Motor neuron (in vitro differentiated cells): ENCODE measurements around the gene MMP21. TPM values are rescaled to one million over a fixed set of nuclear protein-coding genes. Genes with fewer than 3 reads are reported as not detected.

ENCODE experiments used
- ATAC-seq, 8 experiments: fragments of 200-7000 bp; cut with Tn5 transposase; replicated peaks in 6 of 8; 2 replicates each; pipeline ENCODE4 v1.8.0; 2021; ENCODE audit warnings: mild to moderate bottlenecking in 8 of 8, moderate library complexity in 8 of 8
- H3K27ac ChIP-seq, 2 donors: fragments of 250-450 bp; sonication (Bioruptor Pico); 2 replicates each; pipeline ENCODE4 v1.9.0; 2021; ENCODE audit warnings: antibody characterized with exemption in 2 of 2, mild to moderate bottlenecking in 2 of 2, moderate library complexity in 1 of 2
- H3K4me1 ChIP-seq, 2 donors: fragments of 250-450 bp; sonication (Bioruptor Pico); replicated peaks in 1 of 2; 2 replicates each; pipeline ENCODE4 v1.6.1; 2021; ENCODE audit warnings: antibody characterized with exemption in 2 of 2, mild to moderate bottlenecking in 2 of 2, moderate library complexity in 1 of 2
- H3K4me3 ChIP-seq, 5 donors: fragments of 250-450 bp; sonication (Bioruptor Pico); 2 replicates each; pipeline ENCODE4 v1.9.0; 2021; ENCODE audit warnings: antibody characterized with exemption in 5 of 5, mild to moderate bottlenecking in 5 of 5, moderate library complexity in 4 of 5
- WGBS, 10 experiments: fragments of 450-650 bp; shearing (Covaris generic); methylation state at CpG; one replicate each; pipeline ENCODE4 v1.0.0; 2022; 5-methylcytosine and 5-hydroxymethylcytosine counted together
- in situ Hi-C, 9 experiments: fragments of 400-800 bp; cut with MboI; loops; one replicate each; pipeline ENCODE4 v1.15.0; 2021; ENCODE audit warnings: low sequenced_read_pairs in 9 of 9, low pct_unique_long_range_greater_than_20kb in 2 of 9; ENCODE audit not compliant: unreplicated experiment in 9 of 9
- total RNA-seq, 8 experiments: library from RNA; unstranded; fragments of 300-600 nt; gene quantifications; 2 replicates each; pipeline versions ENCODE4 v1.2.3 to v1.2.4, GENCODE V29; 2022

Gene MMP21
- total RNA-seq, 8 experiments from 2014 or later, result 0.09 to 0.49 (median 0.15) TPM; not detected in 4

GRCh38 chr10:125802739-125803138, 27.1 kb upstream of the MMP21 start:
- in situ Hi-C loops, result no loop called here
- Histone ChIP-seq H3K4me1 (no peaks in the 10 kb centered on the region), H3K27ac (no peak overlapping the region), H3K4me3 (no peak overlapping the region)
- WGBS, 10 experiments, result 90 to 100% (median 100%) methylated on average over 1 to 3 of the region's 7 CpGs; no CpG with 5 or more reads in 4 of the 10 experiments
- ATAC-seq, result no peak

GRCh38 chr10:125802131-125802530, 26.5 kb upstream of the MMP21 start:
- no peak overlapping the region for H3K27ac ChIP-seq
- no peak overlapping the region for H3K4me3 ChIP-seq
- in situ Hi-C loops, result no loop called here
- no peaks in the 10 kb centered on the region for H3K4me1 ChIP-seq
- WGBS, 10 experiments, result 50 to 96% (median 80%) methylated on average over 1 to 4 of the region's 5 CpGs; no CpG with 5 or more reads in 5 of the 10 experiments
- peak in 1 of 8 experiments; percentile 15 for ATAC-seq

GRCh38 chr10:125801574-125801973, 26.0 kb upstream of the MMP21 start:
- 80 to 100% (median 100%) methylated on average over 1 of the region's 1 CpG; no CpG with 5 or more reads in 5 of the 10 experiments for WGBS, 10 experiments
- ATAC-seq, result peak in 2 of 8 experiments; percentile 62 to 90

GRCh38 chr10:125799451-125800182, 24.0 kb upstream of the MMP21 start:
- no peak for ATAC-seq
- Histone ChIP-seq H3K27ac (no peak overlapping the region), H3K4me3 (no peak overlapping the region), H3K4me1 (no peaks in the 10 kb centered on the region)
- 88 to 100% (median 95%) methylated on average over 2 to 4 of the region's 8 CpGs; no CpG with 5 or more reads in 4 of the 10 experiments for WGBS, 10 experiments
- in situ Hi-C loops, result no loop called here

More at GRCh38 chr10:125801574-125801973, 26.0 kb upstream of the MMP21 start:
- in situ Hi-C loops, result no loop called here
- H3K4me1 ChIP-seq, result no peaks in the 10 kb centered on the region
- no peak overlapping the region for H3K27ac ChIP-seq
- no peak overlapping the region for H3K4me3 ChIP-seq

GRCh38 chr10:125797994-125798662, 22.5 kb upstream of the MMP21 start:
- ATAC-seq, result no peak
- 0 to 100% (median 54%) methylated on average over 1 to 3 of the region's 5 CpGs; no CpG with 5 or more reads in 4 of the 10 experiments for WGBS, 10 experiments
- Histone ChIP-seq H3K4me3 (no peak overlapping the region), H3K4me1 (no peaks in the 10 kb centered on the region), H3K27ac (no peak overlapping the region)
- in situ Hi-C loops, result no loop called here

GRCh38 chr10:125797424-125797823, 21.8 kb upstream of the MMP21 start:
- in situ Hi-C loops, result no loop called here
- WGBS, 10 experiments, result 78 to 100% (median 100%) methylated on average over 1 to 5 of the region's 8 CpGs; no CpG with 5 or more reads in 3 of the 10 experiments
- no peak overlapping the region for H3K27ac ChIP-seq

GRCh38 chr10:125795637-125796190, 20.1 kb upstream of the MMP21 start:
- Histone ChIP-seq H3K4me1 (no peaks in the 10 kb centered on the region), H3K4me3 (no peak overlapping the region), H3K27ac (no peak overlapping the region)
- 80 to 100% (median 92%) methylated on average over 2 to 8 of the region's 8 CpGs; no CpG with 5 or more reads in 3 of the 10 experiments for WGBS, 10 experiments
- in situ Hi-C loops, result no loop called here
- no peak for ATAC-seq

More at GRCh38 chr10:125797424-125797823, 21.8 kb upstream of the MMP21 start:
- Histone ChIP-seq H3K4me3 (no peak overlapping the region), H3K4me1 (no peaks in the 10 kb centered on the region)
- no peak for ATAC-seq

- ATAC-seq, result peak in 7 of 8 experiments; percentile 33 to 95 (median 65)
- H3K27ac ChIP-seq, result no peak overlapping the region
- no peak overlapping the region for H3K4me3 ChIP-seq
- no peaks in the 10 kb centered on the region for H3K4me1 ChIP-seq
- in situ Hi-C loops, result no loop called here
- 90% methylated on average over 2 of the region's 2 CpGs; no CpG with 5 or more reads in 9 of the 10 experiments for WGBS, 10 experiments
Observed at GRCh38 chr10:125795128-125795527, 19.5 kb upstream of the MMP21 start.

- no peak overlapping the region for H3K4me3 ChIP-seq
- peak in 3 of 8 experiments; percentile 16 to 24 (median 20) for ATAC-seq
- WGBS, 10 experiments, result 40 to 100% (median 83%) methylated on average over 1 to 9 of the region's 14 CpGs; no CpG with 5 or more reads in 1 of the 10 experiments
- in situ Hi-C loops, result no loop called here
- no peaks in the 10 kb centered on the region for H3K4me1 ChIP-seq
- H3K27ac ChIP-seq, result no peak overlapping the region
Observed at GRCh38 chr10:125792342-125793300, 17.0 kb upstream of the MMP21 start.

- ATAC-seq, result no peak
- H3K4me3 ChIP-seq, result no peak overlapping the region
- in situ Hi-C loops, result no loop called here
- no peak overlapping the region for H3K27ac ChIP-seq
- WGBS, 10 experiments, result 60 to 100% (median 92%) methylated on average over 1 to 15 of the region's 17 CpGs; no CpG with 5 or more reads in 1 of the 10 experiments
- H3K4me1 ChIP-seq, result peaks cover 0 to 7% of the 10 kb centered on the region in 2 donors
Observed at GRCh38 chr10:125788156-125789034, 12.8 kb upstream of the MMP21 start.

GRCh38 chr10:125785791-125786190, 10.2 kb upstream of the MMP21 start:
- H3K4me3 ChIP-seq, result no peak overlapping the region
- 0 to 100% (median 36%) methylated on average over 1 to 6 of the region's 9 CpGs; no CpG with 5 or more reads in 5 of the 10 experiments for WGBS, 10 experiments
- H3K27ac ChIP-seq, result no peak overlapping the region
- H3K4me1 ChIP-seq, result peaks cover 16 to 20% of the 10 kb centered on the region in 2 donors
- ATAC-seq, result peak in 2 of 8 experiments; percentile 70 to 80
- in situ Hi-C loops, result no loop called here
